HEK293T (cell line): ENCODE results near the gene LASP1.

Source experiments
- BHLHE40 ChIP-seq: fragments of 450-650 bp; IDR thresholded peaks from 2 replicates; pipeline ENCODE4 v1.6.1; 2016; ENCODE audit warnings: mild to moderate bottlenecking, moderate library complexity, borderline replicate concordance
- CTBP1 ChIP-seq: fragments of 450-650 bp; IDR thresholded peaks from 2 replicates; pipeline ENCODE4 v1.6.1; 2016; ENCODE audit warnings: borderline replicate concordance
- FOXA1 ChIP-seq: fragments of 450-650 bp; IDR thresholded peaks from 2 replicates; pipeline ENCODE4 v1.6.1; 2016; ENCODE audit warnings: mild to moderate bottlenecking
- HDGF ChIP-seq: fragments of 450-650 bp; IDR thresholded peaks from 2 replicates; pipeline ENCODE4 v1.6.1; 2017; ENCODE audit warnings: antibody characterized with exemption, borderline replicate concordance
- LEF1 ChIP-seq: fragments of 450-650 bp; IDR thresholded peaks from 2 replicates; pipeline ENCODE4 v1.6.1; 2017; ENCODE audit warnings: mild to moderate bottlenecking, borderline replicate concordance
- NFRKB ChIP-seq: fragments of 450-650 bp; IDR thresholded peaks from 2 replicates; pipeline ENCODE4 v1.6.1; 2016; ENCODE audit warnings: mild to moderate bottlenecking, moderate library complexity
- PKNOX1 ChIP-seq: fragments of 450-650 bp; IDR thresholded peaks from 2 replicates; pipeline ENCODE4 v1.6.1; 2016
- SUZ12 ChIP-seq: fragments of 450-650 bp; IDR thresholded peaks from 2 replicates; pipeline ENCODE4 v1.6.1; 2016; ENCODE audit warnings: mild to moderate bottlenecking

DNA sequence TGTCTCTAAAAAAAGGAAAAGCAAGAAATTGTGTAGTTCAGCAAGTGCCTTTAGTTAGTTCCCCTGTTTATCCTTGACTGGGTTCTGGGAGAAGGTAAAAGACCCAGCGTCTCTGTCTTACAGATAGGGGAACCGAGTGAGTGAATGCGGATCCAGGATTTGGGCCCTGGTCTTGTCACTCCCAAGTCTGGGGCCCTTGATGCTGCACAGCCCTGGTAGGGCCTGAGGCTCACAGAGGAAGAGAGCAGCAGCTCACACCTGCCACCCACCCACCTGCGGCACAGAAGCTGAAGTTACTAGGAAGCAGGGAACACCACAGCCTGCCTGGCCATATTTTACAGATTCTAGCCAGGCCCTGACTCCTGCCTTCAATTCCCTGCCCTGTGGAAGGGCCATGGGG lies 22.2 kb downstream of the LASP1 start:
- no peak for TF ChIP-seq FOXA1
- TF ChIP-seq NFRKB = no peak
- no peak for TF ChIP-seq CTBP1
- no peak for TF ChIP-seq PKNOX1
- no peak for TF ChIP-seq LEF1
- TF ChIP-seq BHLHE40 = no peak
- TF ChIP-seq SUZ12 = no peak
- no peak for TF ChIP-seq HDGF
